Common myeloid progenitor, CD34-positive (primary cell): ENCODE data around the gene MRPL46.

ENCODE experiments used
- CTCF ChIA-PET: fragments of 350-600 bp; sonication (Branson Sonifier 250); formaldehyde crosslinking; loops from one replicate; lab custom pipeline; 2021; ENCODE audit warnings: antibody characterized with exemption; lab: Charles Lee
- POLR2A ChIA-PET: fragments of 350-600 bp; sonication (Branson Sonifier 250); formaldehyde crosslinking; loops from one replicate; lab custom pipeline; 2021; ENCODE audit warnings: antibody characterized with exemption; lab: Charles Lee
- DNase-seq, 3 donors: peaks; one replicate each; pipeline versions ENCODE4 v3.0.0 to v3.0.0-alpha.2; 2013
- H3K27ac ChIP-seq, 2 experiments: 1 replicate in 1 of 2; 2 replicates in 1 of 2; pipeline ENCODE4 v1.7.0; 2013; ENCODE audit warnings: inconsistent platforms in 2 of 2, low read length in 2 of 2, mild to moderate bottlenecking in 2 of 2, low read depth in 1 of 2, moderate library complexity in 1 of 2; ENCODE audit not compliant: severe bottlenecking in 2 of 2, insufficient read depth in 1 of 2, poor library complexity in 1 of 2
- H3K27me3 ChIP-seq, 5 experiments: replicated peaks in 2 of 5; 1 replicate in 3 of 5; 2 replicates in 2 of 5; pipeline versions ENCODE4 v1.6.1 to v1.7.0; 2013; ENCODE audit warnings: low read length in 4 of 5, mild to moderate bottlenecking in 2 of 5, moderate library complexity in 2 of 5, inconsistent platforms in 1 of 5; ENCODE audit not compliant: insufficient read depth in 5 of 5, control insufficient read depth in 4 of 5
- H3K36me3 ChIP-seq, 4 experiments: 1 replicate in 2 of 4; 2 replicates in 2 of 4; pipeline versions ENCODE4 v1.6.1 to v1.7.0; 2013; ENCODE audit warnings: low read length in 3 of 4, control low read depth in 1 of 4, mild to moderate bottlenecking in 1 of 4; ENCODE audit not compliant: control insufficient read depth in 4 of 4, insufficient read depth in 4 of 4
- H3K4me1 ChIP-seq, 4 experiments: 1 replicate in 3 of 4; 2 replicates in 1 of 4; pipeline versions ENCODE4 v1.6.1 to v1.7.1; 2013; ENCODE audit warnings: low read length in 3 of 4, mild to moderate bottlenecking in 3 of 4, control low read depth in 1 of 4, inconsistent platforms in 1 of 4, moderate library complexity in 1 of 4; ENCODE audit not compliant: control insufficient read depth in 4 of 4, insufficient read depth in 4 of 4; ENCODE audit errors: control extremely low read depth in 1 of 4
- H3K4me3 ChIP-seq, 7 experiments: 1 replicate in 4 of 7; 2 replicates in 3 of 7; pipeline versions ENCODE4 v1.5.1 to v1.7.0; 2013; ENCODE audit warnings: mild to moderate bottlenecking in 7 of 7, low read length in 6 of 7, moderate library complexity in 6 of 7, inconsistent platforms in 2 of 7, low read depth in 2 of 7, control low read depth in 1 of 7; ENCODE audit not compliant: insufficient read depth in 4 of 7, control insufficient read depth in 1 of 7; ENCODE audit errors: extremely low read depth in 1 of 7
- H3K9me3 ChIP-seq, 5 experiments: 1 replicate in 4 of 5; 2 replicates in 1 of 5; pipeline versions ENCODE4 v1.6.1 to v1.7.1; 2013; ENCODE audit warnings: low read length in 4 of 5, mild to moderate bottlenecking in 2 of 5, inconsistent platforms in 1 of 5, low read depth in 1 of 5, moderate library complexity in 1 of 5; ENCODE audit not compliant: control insufficient read depth in 4 of 5, insufficient read depth in 2 of 5; ENCODE audit errors: control extremely low read depth in 1 of 5
- WGBS: methylation state at CpG from one replicate; pipeline ENCODE4 v1.1.5; 2013; ENCODE audit not compliant: insufficient coverage; 5-methylcytosine and 5-hydroxymethylcytosine counted together

MRPL46 gene

GRCh38 chr15:88456733-88457132 is 10.5 kb downstream of the MRPL46 start:
- peaks cover 5 to 38% (median 30%) of the 10 kb centered on the region in 4 experiments for H3K36me3 ChIP-seq
- H3K9me3 ChIP-seq = no peaks in the 10 kb centered on the region
- ChIA-PET CTCF (interaction anchor here (1.3 to 3.5 kb wide), 4 partner anchors 8 to 211 kb away, joined by 6 to 12 read pairs (median 10); no protein-coding TSS in a partner anchor), POLR2A (no interaction called here)
- 100% methylated on average over 2 of the region's 3 CpGs for WGBS
- H3K27me3 ChIP-seq = no peaks in the 10 kb centered on the region
- H3K27ac ChIP-seq = no peak overlapping the region
- H3K4me3 ChIP-seq = no peak overlapping the region
- H3K4me1 ChIP-seq = peaks cover 0 to 9% (median 3%) of the 10 kb centered on the region in 4 experiments
- no peak for DNase-seq

GRCh38 chr15:88454867-88455810 is 12.0 kb downstream of the MRPL46 start:
- DNase-seq = peak; percentile 57 to 80 (median 78)
- Histone ChIP-seq H3K4me1 (peaks cover 0 to 9% (median 3%) of the 10 kb centered on the region in 4 experiments), H3K4me3 (no peak overlapping the region), H3K27ac (no peak overlapping the region), H3K9me3 (no peaks in the 10 kb centered on the region), H3K36me3 (peaks cover 5 to 25% (median 22%) of the 10 kb centered on the region in 4 experiments), H3K27me3 (no peaks in the 10 kb centered on the region)
- WGBS = 38% methylated on average over 9 of the region's 9 CpGs
- ChIA-PET POLR2A (no interaction called here), CTCF (interaction anchor here (1.3 to 3.5 kb wide), 7 partner anchors 10 to 209 kb away, joined by 5 to 12 read pairs (median 10); no protein-coding TSS in a partner anchor)

- 0% methylated on average over 1 of the region's 1 CpG for WGBS
- peak in 1 of 3 donors; percentile 30 for DNase-seq
- Histone ChIP-seq H3K4me3 (no peak overlapping the region), H3K36me3 (peaks cover 2 to 16% (median 13%) of the 10 kb centered on the region in 4 experiments), H3K27me3 (peaks cover 0 to 2% (median 0%) of the 10 kb centered on the region in 5 experiments), H3K9me3 (no peaks in the 10 kb centered on the region), H3K27ac (no peak overlapping the region), H3K4me1 (peaks cover 0 to 9% (median 3%) of the 10 kb centered on the region in 4 experiments)
- CTCF ChIA-PET = interaction anchor here (1.6 to 3.5 kb wide), 6 partner anchors 9 to 208 kb away, joined by 5 to 12 read pairs (median 10); no protein-coding TSS in a partner anchor
- POLR2A ChIA-PET = no interaction called here
These were observed 13.0 kb downstream of the MRPL46 start for GRCh38 chr15:88454236-88454635.

GRCh38 chr15:88453651-88454050 is 13.5 kb downstream of the MRPL46 start:
- ChIA-PET CTCF (interaction anchor here (2.7 to 3.5 kb wide), 2 partner anchors 8 to 208 kb away, joined by 12 read pairs; no protein-coding TSS in a partner anchor), POLR2A (no interaction called here)
- Histone ChIP-seq H3K4me1 (peaks cover 0 to 9% (median 3%) of the 10 kb centered on the region in 4 experiments), H3K4me3 (no peak overlapping the region), H3K36me3 (peaks cover 2 to 10% (median 8%) of the 10 kb centered on the region in 4 experiments), H3K9me3 (no peaks in the 10 kb centered on the region), H3K27me3 (peaks cover 0 to 3% (median 0%) of the 10 kb centered on the region in 5 experiments), H3K27ac (no peak overlapping the region)
- WGBS = 73% methylated on average over 1 of the region's 1 CpG
- DNase-seq = no peak

GRCh38 chr15:88450125-88450798 is 16.9 kb downstream of the MRPL46 start:
- POLR2A ChIA-PET = no interaction called here
- WGBS = 5% methylated on average over 11 of the region's 12 CpGs
- peaks cover 0 to 7% (median 3%) of the 10 kb centered on the region in 4 experiments for H3K4me1 ChIP-seq
- no peaks in the 10 kb centered on the region for H3K36me3 ChIP-seq
- no peaks in the 10 kb centered on the region for H3K9me3 ChIP-seq
- H3K27me3 ChIP-seq = peaks cover 0 to 5% (median 0%) of the 10 kb centered on the region in 5 experiments
- DNase-seq = peak; percentile 54 to 75 (median 68)
- H3K4me3 ChIP-seq = peak overlapping the region in 1 of 7 experiments; percentile 17
- CTCF ChIA-PET = interaction anchor here (0.7 to 1.8 kb wide), 10 partner anchors 8 to 205 kb away, joined by 3 to 7 read pairs (median 3); no protein-coding TSS in a partner anchor
- H3K27ac ChIP-seq = no peak overlapping the region

GRCh38 chr15:88449581-88449980 is 17.6 kb downstream of the MRPL46 start:
- no peaks in the 10 kb centered on the region for H3K36me3 ChIP-seq
- DNase-seq = no peak
- 89% methylated on average over 8 of the region's 8 CpGs for WGBS
- ChIA-PET POLR2A (no interaction called here), CTCF (interaction anchor here (0.7 to 1.8 kb wide), 11 partner anchors 7 to 204 kb away, joined by 3 to 7 read pairs (median 3); no protein-coding TSS in a partner anchor)
- H3K4me1 ChIP-seq = peaks cover 0 to 4% (median 1%) of the 10 kb centered on the region in 4 experiments
- H3K9me3 ChIP-seq = peaks cover 0 to 3% (median 0%) of the 10 kb centered on the region in 5 experiments
- H3K27me3 ChIP-seq = peaks cover 0 to 5% (median 0%) of the 10 kb centered on the region in 5 experiments
- H3K27ac ChIP-seq = no peak overlapping the region
- H3K4me3 ChIP-seq = no peak overlapping the region
